SK-N-MC (cell line): ENCODE data around the gene TMEM132C.

Source experiments
- EZH2 ChIP-seq: fragments of 200-600 bp; sonication (generic); IDR thresholded peaks from one replicate; pipeline ENCODE4 v1.6.1; 2017; ENCODE audit warnings: antibody characterized with exemption
- POLR2AphosphoS5 ChIP-seq: IDR thresholded peaks from 2 replicates; pipeline ENCODE4 v1.6.1; 2012; ENCODE audit warnings: mild to moderate bottlenecking, low read depth, low read length, borderline replicate concordance

GRCh38 chr12:128551266-128551665, 284.3 kb downstream of the TMEM132C start:
- TF ChIP-seq EZH2 (no peak), POLR2AphosphoS5 (no peak)
